ENCODE data around the gene USP32. TPM values are rescaled to one million over a fixed set of nuclear protein-coding genes. Genes with fewer than 3 reads are reported as not detected.

USP32 gene
- total RNA-seq, 1 experiment from 2014 or later = 32.3 TPM

DNA sequence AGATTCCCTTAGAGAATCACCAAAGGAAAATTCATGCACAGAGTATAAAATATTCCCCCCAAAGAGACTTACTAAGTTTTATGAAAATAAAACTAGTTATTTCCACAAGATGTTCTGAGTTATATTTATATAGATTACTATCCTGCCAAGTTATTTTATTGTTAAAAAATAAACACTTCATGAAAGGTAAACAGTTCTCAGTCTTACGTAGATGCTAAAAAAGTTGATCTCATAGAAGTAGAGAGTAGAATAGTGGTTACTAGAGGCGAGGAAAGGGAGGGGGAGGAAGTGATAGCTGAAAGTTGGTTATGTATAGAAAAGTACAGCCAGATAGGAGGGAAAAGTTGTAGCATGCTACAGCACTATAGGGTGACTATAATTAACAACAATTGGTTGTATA lies 65.2 kb downstream of the USP32 start:
- Histone ChIP-seq H3K27ac (no peak overlapping the region), H3K4me2 (no peak overlapping the region), H4K20me1 (ENCODE audit: insufficient read depth) (no peaks in the 10 kb centered on the region), H3K9me2 (ENCODE audit: insufficient read depth) (no peaks in the 10 kb centered on the region), H3F3A (ENCODE audit: insufficient read depth, low read depth) (no peaks in the 10 kb centered on the region), H2AFZ (no peak overlapping the region), H3K36me3 (ENCODE audit: low read depth) (no peaks in the 10 kb centered on the region), H3K4me3 (no peak overlapping the region), H3K4me1 (replicated peaks; ENCODE audit: insufficient read depth) (peaks cover 5% of the 10 kb centered on the region; the same call in 1 of the 2 replicates), H3K27me3 (ENCODE audit: insufficient read depth, low read depth) (no peaks in the 10 kb centered on the region), H3K9me3 (ENCODE audit: insufficient read depth, low read depth) (no peaks in the 10 kb centered on the region), H3K79me2 (ENCODE audit: low read depth) (peaks cover 12% of the 10 kb centered on the region; the same call in 1 of the 2 replicates)
- intact Hi-C loops (cut with micrococcal nuclease; ENCODE audit: unreplicated experiment) = no loop called here
- POLR2A ChIA-PET (ENCODE audit: unreplicated experiment) = no interaction called here
- BruUV-seq (replicated peaks) = no TSS peak
- DNase-seq = no peak
- CTCF ChIA-PET = no interaction called here
- no peak for TF ChIP-seq EZH2 (IDR thresholded peaks at IDR 0.05; ENCODE audit: low read depth)

DNA sequence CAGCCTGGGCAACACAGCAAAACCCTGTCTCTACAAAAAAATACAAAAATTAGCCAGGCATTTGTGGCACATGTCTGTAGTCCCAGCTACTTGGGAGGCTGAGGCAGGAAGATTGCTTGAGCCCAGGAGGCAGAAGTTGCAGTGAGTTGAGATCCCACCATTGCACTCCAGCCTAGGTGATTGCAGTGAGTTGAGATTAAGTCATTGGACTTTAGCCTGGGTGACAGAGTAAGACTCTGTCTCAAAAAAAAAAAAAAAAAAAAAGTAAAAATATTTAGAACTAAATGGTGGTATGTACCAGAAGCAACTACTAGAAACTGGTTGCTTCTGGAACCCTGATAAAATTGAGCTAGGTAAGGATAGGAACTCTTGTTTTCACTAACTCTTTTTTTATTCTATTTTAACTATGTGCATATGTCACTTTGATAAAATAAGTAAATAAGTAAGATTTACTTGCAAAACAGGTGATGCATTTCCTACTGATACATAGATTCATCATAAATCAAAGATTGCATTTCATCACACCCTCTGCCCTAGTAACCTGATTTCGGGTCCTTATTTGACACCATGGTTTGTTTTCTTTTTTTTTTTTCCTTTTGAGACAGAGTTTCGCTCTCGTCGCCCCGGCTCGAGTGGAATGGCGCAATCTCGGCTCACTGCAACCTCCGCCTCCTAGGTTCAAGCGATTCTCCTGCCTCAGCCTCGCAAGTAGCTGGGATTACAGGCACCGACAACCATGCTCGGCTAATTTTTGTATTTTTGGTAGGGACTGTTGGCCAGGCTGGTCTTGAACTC lies 66.0 kb downstream of the USP32 start:
- no peak for TF ChIP-seq EZH2 (IDR thresholded peaks at IDR 0.05; ENCODE audit: low read depth)
- TF ChIP-seq, protein P1, sequence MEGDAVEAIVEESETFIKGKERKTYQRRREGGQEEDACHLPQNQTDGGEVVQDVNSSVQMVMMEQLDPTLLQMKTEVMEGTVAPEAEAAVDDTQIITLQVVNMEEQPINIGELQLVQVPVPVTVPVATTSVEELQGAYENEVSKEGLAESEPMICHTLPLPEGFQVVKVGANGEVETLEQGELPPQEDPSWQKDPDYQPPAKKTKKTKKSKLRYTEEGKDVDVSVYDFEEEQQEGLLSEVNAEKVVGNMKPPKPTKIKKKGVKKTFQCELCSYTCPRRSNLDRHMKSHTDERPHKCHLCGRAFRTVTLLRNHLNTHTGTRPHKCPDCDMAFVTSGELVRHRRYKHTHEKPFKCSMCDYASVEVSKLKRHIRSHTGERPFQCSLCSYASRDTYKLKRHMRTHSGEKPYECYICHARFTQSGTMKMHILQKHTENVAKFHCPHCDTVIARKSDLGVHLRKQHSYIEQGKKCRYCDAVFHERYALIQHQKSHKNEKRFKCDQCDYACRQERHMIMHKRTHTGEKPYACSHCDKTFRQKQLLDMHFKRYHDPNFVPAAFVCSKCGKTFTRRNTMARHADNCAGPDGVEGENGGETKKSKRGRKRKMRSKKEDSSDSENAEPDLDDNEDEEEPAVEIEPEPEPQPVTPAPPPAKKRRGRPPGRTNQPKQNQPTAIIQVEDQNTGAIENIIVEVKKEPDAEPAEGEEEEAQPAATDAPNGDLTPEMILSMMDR (conservative IDR thresholded peaks at IDR 0.05) = no peak
- Histone ChIP-seq H4K20me1 (ENCODE audit: insufficient read depth) (0 out of 2 replicates have a peak, but pooled peaks cover 3% of the 10 kb centered on the region), H3K4me3 (no peak overlapping the region), H3K4me1 (replicated peaks; ENCODE audit: insufficient read depth) (peaks cover 6% of the 10 kb centered on the region; the same call in 1 of the 2 replicates), H3K4me2 (no peak overlapping the region), H3K27ac (no peak overlapping the region), H3F3A (ENCODE audit: insufficient read depth, low read depth) (no peaks in the 10 kb centered on the region), H3K9me2 (ENCODE audit: insufficient read depth) (no peaks in the 10 kb centered on the region), H3K36me3 (ENCODE audit: low read depth) (no peaks in the 10 kb centered on the region), H3K27me3 (ENCODE audit: insufficient read depth, low read depth) (no peaks in the 10 kb centered on the region), H3K79me2 (ENCODE audit: low read depth) (peaks cover 19% of the 10 kb centered on the region), H3K9me3 (ENCODE audit: insufficient read depth, low read depth) (no peaks in the 10 kb centered on the region), H2AFZ (no peak overlapping the region)
- CTCF ChIA-PET = interaction anchor here (0.6 kb wide), 1 partner anchor 16 kb away, joined by 8 read pairs; no protein-coding TSS in a partner anchor
- no peak for DNase-seq
- POLR2A ChIA-PET (ENCODE audit: unreplicated experiment) = no interaction called here
- no TSS peak for BruUV-seq (replicated peaks)
- intact Hi-C loops (cut with micrococcal nuclease; ENCODE audit: unreplicated experiment) = no loop called here

DNA sequence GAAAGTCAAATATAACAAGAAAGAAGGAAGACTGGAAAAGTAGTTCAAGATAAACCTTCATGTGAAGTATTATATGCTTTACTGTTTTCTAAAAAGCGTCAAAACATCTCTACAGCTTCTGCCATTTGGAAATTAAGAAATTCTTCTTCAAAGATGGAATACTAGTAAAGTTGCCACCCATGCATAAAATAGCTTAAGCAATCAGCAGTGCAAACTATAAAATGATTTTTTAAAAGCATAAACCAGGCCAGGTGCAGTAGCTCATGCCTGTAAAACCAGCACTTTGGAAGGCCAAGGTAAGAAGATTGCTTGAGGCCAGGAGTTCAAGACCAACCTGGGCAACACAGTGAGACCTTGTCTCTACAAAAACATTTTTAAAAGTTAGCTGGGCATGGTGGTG lies 68.2 kb downstream of the USP32 start:
- BruUV-seq (replicated peaks) = no TSS peak
- Histone ChIP-seq H3K79me2 (ENCODE audit: low read depth) (peaks cover 31% of the 10 kb centered on the region), H4K20me1 (ENCODE audit: insufficient read depth) (0 out of 2 replicates have a peak, but pooled peaks cover 3% of the 10 kb centered on the region), H3K4me1 (replicated peaks; ENCODE audit: insufficient read depth) (peaks cover 6% of the 10 kb centered on the region; the same call in 1 of the 2 replicates), H3K9me3 (ENCODE audit: insufficient read depth, low read depth) (no peaks in the 10 kb centered on the region), H3F3A (ENCODE audit: insufficient read depth, low read depth) (no peaks in the 10 kb centered on the region), H3K27me3 (ENCODE audit: insufficient read depth, low read depth) (no peaks in the 10 kb centered on the region), H3K27ac (no peak overlapping the region), H2AFZ (no peak overlapping the region), H3K9me2 (ENCODE audit: insufficient read depth) (no peaks in the 10 kb centered on the region), H3K4me3 (no peak overlapping the region), H3K4me2 (no peak overlapping the region), H3K36me3 (ENCODE audit: low read depth) (no peaks in the 10 kb centered on the region)
- POLR2A ChIA-PET (ENCODE audit: unreplicated experiment) = no interaction called here
- TF ChIP-seq, protein P1 (conservative IDR thresholded peaks at IDR 0.05) = no peak
- TF ChIP-seq EZH2 (IDR thresholded peaks at IDR 0.05; ENCODE audit: low read depth) = no peak
- DNase-seq = no peak
- CTCF ChIA-PET = no interaction called here
- intact Hi-C loops (cut with micrococcal nuclease; ENCODE audit: unreplicated experiment) = no loop called here
